ENCODE data around the gene GEMIN7. TPM values are rescaled to one million over a fixed set of nuclear protein-coding genes. Genes with fewer than 3 reads are reported as not detected.

Gene GEMIN7
- polyA plus RNA-seq, 2 of the 4 experiments (the other 2 are of a cell fraction) = 42.2 to 86.0 TPM

GRCh38 chr19:45075301-45076028 lies 3.6 kb upstream of the GEMIN7 start:
- H3K27ac ChIP-seq = peak overlapping the region; percentile 77 to 90
- DNase-seq (ENCODE audit: low read depth in 1 of 2, low spot score in 1 of 2) (peak; percentile 85 to 86), ATAC-seq (peak; percentile 60 to 83), FAIRE-seq (no peak)
- POLR2A ChIA-PET = interaction anchor here (2.0 kb wide), 1 partner anchor 16 kb away, joined by 8 read pairs; no protein-coding TSS in a partner anchor
- H3K4me2 ChIP-seq = peak overlapping the region; percentile 84
- whole genome bisulfite sequencing (ENCODE audit: missing lambda C conversion rate) = 9% methylated on average over 20 of the region's 26 CpGs
- TF ChIP-seq HES2 (IDR thresholded peaks at IDR 0.05) (no peak), POLR2A (IDR thresholded peaks at IDR 0.05; ENCODE audit: low read length) (peak; percentile 23; the same call in 1 of the 2 replicates), EHF (CRISPR knock-in tag; IDR thresholded peaks at IDR 0.05) (no peak), ATOH8 (CRISPR knock-in tag; IDR thresholded peaks at IDR 0.05; ENCODE audit: low read depth) (no peak), KDM1A (IDR thresholded peaks at IDR 0.05; ENCODE audit: low read depth) (no peak)
- H3K4me1 ChIP-seq = peaks cover 27% of the 10 kb centered on the region
- no peaks in the 10 kb centered on the region for H3K9me3 ChIP-seq
- H3K4me3 ChIP-seq = peak overlapping the region; percentile 66
- CTCF ChIA-PET = interaction anchor here (0.8 to 7.7 kb wide), 5 partner anchors 14 to 172 kb away, joined by 4 to 56 read pairs (median 5); no protein-coding TSS in a partner anchor

GRCh38 chr19:45076029-45076850 lies 2.8 kb upstream of the GEMIN7 start, which contains the start of gene ZNF296:
Gene ZNF296, minus strand, starts transcription at chr19:45076478. Its CDS starts 105 bp downstream, at chr19:45076373.
- ATAC-seq = peak; percentile 66 to 69
- CTCF ChIA-PET = interaction anchor here (1.2 to 7.7 kb wide), 4 partner anchors 11 to 27 kb away, joined by 3 to 56 read pairs (median 6); no protein-coding TSS in a partner anchor
- no peaks in the 10 kb centered on the region for H3K9me3 ChIP-seq
- peak; percentile 93 for TF ChIP-seq POLR2A (IDR thresholded peaks at IDR 0.05; ENCODE audit: low read length)
- no peak for TF ChIP-seq ZNF302 (CRISPR knock-in tag; IDR thresholded peaks at IDR 0.05)
- TF ChIP-seq SREBF2 (IDR thresholded peaks at IDR 0.05) = no peak
- TF ChIP-seq PBX3 (IDR thresholded peaks at IDR 0.05) = peak; percentile 72
- peak; percentile 58; the same call in 1 of the 3 replicates for TF ChIP-seq BCL3 (IDR thresholded peaks at IDR 0.05)
- no peak for TF ChIP-seq ATOH8 (CRISPR knock-in tag; IDR thresholded peaks at IDR 0.05; ENCODE audit: low read depth)
- TF ChIP-seq KDM5A (IDR thresholded peaks at IDR 0.05) = no peak
- peak; percentile 64; the same call in 1 of the 2 replicates for TF ChIP-seq RNF2 (IDR thresholded peaks at IDR 0.05; ENCODE audit: borderline replicate concordance, low read depth)
- peak; percentile 24 to 73; a peak in 1 of 5 replicates for TF ChIP-seq JUN (IDR thresholded peaks at IDR 0.05)
- peak; percentile 85 for TF ChIP-seq NPAS2 (CRISPR knock-in tag; IDR thresholded peaks at IDR 0.05; ENCODE audit: borderline replicate concordance)
- peak; percentile 74; the same call in 1 of the 2 replicates for TF ChIP-seq PHF8 (IDR thresholded peaks at IDR 0.05; ENCODE audit: borderline replicate concordance, low read depth)
- peak; percentile 27; the same call in 1 of the 2 replicates for TF ChIP-seq MAZ (IDR thresholded peaks at IDR 0.05; ENCODE audit: borderline replicate concordance, low read depth, low read length)
- TF ChIP-seq BHLHE40 (IDR thresholded peaks at IDR 0.05; ENCODE audit: low read depth, low read length) = peak; percentile 92
- TF ChIP-seq USF2 (IDR thresholded peaks at IDR 0.05) = no peak
- TF ChIP-seq MYC (IDR thresholded peaks at IDR 0.05; ENCODE audit: borderline replicate concordance, low read length) = peak; percentile 88
- no peak for TF ChIP-seq NR3C1 (IDR thresholded peaks at IDR 0.05)
- TF ChIP-seq FOSL2 (IDR thresholded peaks at IDR 0.05) = no peak
- TF ChIP-seq FOSL2 (CRISPR knock-in tag; IDR thresholded peaks at IDR 0.05) = 0 out of 2 replicates have a peak, but pooled peaks have one; percentile 21
- peak; percentile 77; the same call in 1 of the 2 replicates for TF ChIP-seq TP53 (CRISPR knock-in tag; IDR thresholded peaks at IDR 0.05)
- TF ChIP-seq HES2 (IDR thresholded peaks at IDR 0.05) = no peak
- TF ChIP-seq MAX (IDR thresholded peaks at IDR 0.05) = peak; percentile 94
- H3K4me3 ChIP-seq = peak within 1 kb of the TSS; percentile 66
- POLR2A ChIA-PET = interaction anchor here (1.0 kb wide), 1 partner anchor 15 kb away, joined by 3 read pairs; no protein-coding TSS in a partner anchor
- peak; percentile 84 to 94 for DNase-seq (ENCODE audit: low read depth in 1 of 2, low spot score in 1 of 2)
- no peak for FAIRE-seq
- H3K4me1 ChIP-seq = peaks cover 31% of the 10 kb centered on the region
- WGBS (ENCODE audit: missing lambda C conversion rate) = 4% methylated on average over 63 of the region's 81 CpGs
- peak within 1 kb of the TSS; percentile 84 for H3K4me2 ChIP-seq
- peak within 1 kb of the TSS; percentile 77 to 90 for H3K27ac ChIP-seq

Measured in A549 (cell line).